ENCODE results near the gene LRMDA.

- TF ChIP-seq CTCF (IDR thresholded peaks at IDR 0.05; ENCODE audit: insufficient read depth, low read length, poor library complexity, severe bottlenecking) (no peak), EZH2phosphoT487 (conservative IDR thresholded peaks at IDR 0.05; ENCODE audit: low read length) (no peak)
These were observed 1150.3 kb downstream of the LRMDA start for GRCh38 chr10:76581506-76582256.

All from SU-DHL-6 (cell line).